Measurements from ENCODE around the gene DNAH1. TPM values are rescaled to one million over a fixed set of nuclear protein-coding genes. Genes with fewer than 3 reads are reported as not detected.

Gene DNAH1
- total and polyA plus RNA-seq, 2 experiments from 2014 or later = 0.81 to 3.6 TPM

GRCh38 chr3:52289747-52290595, 26.1 kb upstream of the DNAH1 start:
- no peaks in the 10 kb centered on the region for H3K27me3 ChIP-seq
- no peaks in the 10 kb centered on the region for H3K36me3 ChIP-seq
- H3K4me3 ChIP-seq = no peak overlapping the region
- no peaks in the 10 kb centered on the region for H3K9me3 ChIP-seq (ENCODE audit: low read depth)
- no peak overlapping the region for H3K27ac ChIP-seq
- TF ChIP-seq, protein P1, sequence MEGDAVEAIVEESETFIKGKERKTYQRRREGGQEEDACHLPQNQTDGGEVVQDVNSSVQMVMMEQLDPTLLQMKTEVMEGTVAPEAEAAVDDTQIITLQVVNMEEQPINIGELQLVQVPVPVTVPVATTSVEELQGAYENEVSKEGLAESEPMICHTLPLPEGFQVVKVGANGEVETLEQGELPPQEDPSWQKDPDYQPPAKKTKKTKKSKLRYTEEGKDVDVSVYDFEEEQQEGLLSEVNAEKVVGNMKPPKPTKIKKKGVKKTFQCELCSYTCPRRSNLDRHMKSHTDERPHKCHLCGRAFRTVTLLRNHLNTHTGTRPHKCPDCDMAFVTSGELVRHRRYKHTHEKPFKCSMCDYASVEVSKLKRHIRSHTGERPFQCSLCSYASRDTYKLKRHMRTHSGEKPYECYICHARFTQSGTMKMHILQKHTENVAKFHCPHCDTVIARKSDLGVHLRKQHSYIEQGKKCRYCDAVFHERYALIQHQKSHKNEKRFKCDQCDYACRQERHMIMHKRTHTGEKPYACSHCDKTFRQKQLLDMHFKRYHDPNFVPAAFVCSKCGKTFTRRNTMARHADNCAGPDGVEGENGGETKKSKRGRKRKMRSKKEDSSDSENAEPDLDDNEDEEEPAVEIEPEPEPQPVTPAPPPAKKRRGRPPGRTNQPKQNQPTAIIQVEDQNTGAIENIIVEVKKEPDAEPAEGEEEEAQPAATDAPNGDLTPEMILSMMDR (IDR thresholded peaks at IDR 0.05; ENCODE audit: low read depth, low read length) = no peak
- no peak for DNase-seq (ENCODE audit: low read depth in 1 of 2, low spot score in 1 of 2)
- no peaks in the 10 kb centered on the region for H3K4me1 ChIP-seq (ENCODE audit: low read depth)

GRCh38 chr3:52290596-52291507, 25.3 kb upstream of the DNAH1 start:
- H3K4me1 ChIP-seq (ENCODE audit: low read depth) = no peaks in the 10 kb centered on the region
- no peaks in the 10 kb centered on the region for H3K9me3 ChIP-seq (ENCODE audit: low read depth)
- H3K27me3 ChIP-seq = no peaks in the 10 kb centered on the region
- TF ChIP-seq, protein P1 (IDR thresholded peaks at IDR 0.05; ENCODE audit: low read depth, low read length) = no peak
- H3K36me3 ChIP-seq = no peaks in the 10 kb centered on the region
- no peak overlapping the region for H3K27ac ChIP-seq
- no peak overlapping the region for H3K4me3 ChIP-seq
- DNase-seq (ENCODE audit: low read depth in 1 of 2, low spot score in 1 of 2) = no peak

DNA sequence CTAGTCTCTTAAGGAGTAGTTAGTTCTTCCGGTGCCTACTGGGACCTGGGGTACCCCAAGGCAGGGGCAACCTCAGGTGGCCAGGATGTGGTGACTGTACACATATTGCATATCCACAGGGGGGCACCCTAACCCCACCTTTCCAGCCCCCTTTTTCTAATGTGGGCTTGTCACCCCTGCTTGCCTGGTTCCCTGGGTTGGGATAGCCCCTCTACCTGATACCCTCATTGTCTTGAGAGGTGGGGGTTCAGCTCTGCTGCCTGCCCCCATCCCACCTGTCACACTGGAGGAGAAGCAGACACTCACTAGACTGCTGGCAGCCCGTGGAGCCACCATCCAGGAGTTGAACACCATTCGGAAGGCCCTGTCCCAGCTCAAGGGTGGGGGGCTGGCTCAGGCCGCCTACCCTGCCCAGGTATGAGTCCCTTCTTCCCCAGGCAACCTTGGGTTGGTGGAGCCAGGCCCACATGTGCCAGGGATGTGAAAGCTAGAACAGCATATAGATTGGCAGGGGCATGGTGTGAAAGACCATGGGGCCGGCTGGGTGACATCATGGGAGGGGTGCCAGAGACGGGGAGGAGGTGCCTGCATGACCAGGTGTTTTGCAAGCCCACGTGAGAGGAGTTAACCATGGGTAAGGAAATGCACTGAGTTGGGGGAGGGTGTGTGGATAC, 24.5 kb upstream of the DNAH1 start:
- DNase-seq (ENCODE audit: low read depth in 1 of 2, low spot score in 1 of 2) = peak in 1 of 2 donors; percentile 51
- no peak overlapping the region for H3K27ac ChIP-seq
- H3K4me3 ChIP-seq = no peak overlapping the region
- no peaks in the 10 kb centered on the region for H3K9me3 ChIP-seq (ENCODE audit: low read depth)
- H3K4me1 ChIP-seq (ENCODE audit: low read depth) = no peaks in the 10 kb centered on the region
- no peaks in the 10 kb centered on the region for H3K27me3 ChIP-seq
- TF ChIP-seq, protein P1 (IDR thresholded peaks at IDR 0.05; ENCODE audit: low read depth, low read length) = peak; percentile 54
- no peaks in the 10 kb centered on the region for H3K36me3 ChIP-seq

DNA sequence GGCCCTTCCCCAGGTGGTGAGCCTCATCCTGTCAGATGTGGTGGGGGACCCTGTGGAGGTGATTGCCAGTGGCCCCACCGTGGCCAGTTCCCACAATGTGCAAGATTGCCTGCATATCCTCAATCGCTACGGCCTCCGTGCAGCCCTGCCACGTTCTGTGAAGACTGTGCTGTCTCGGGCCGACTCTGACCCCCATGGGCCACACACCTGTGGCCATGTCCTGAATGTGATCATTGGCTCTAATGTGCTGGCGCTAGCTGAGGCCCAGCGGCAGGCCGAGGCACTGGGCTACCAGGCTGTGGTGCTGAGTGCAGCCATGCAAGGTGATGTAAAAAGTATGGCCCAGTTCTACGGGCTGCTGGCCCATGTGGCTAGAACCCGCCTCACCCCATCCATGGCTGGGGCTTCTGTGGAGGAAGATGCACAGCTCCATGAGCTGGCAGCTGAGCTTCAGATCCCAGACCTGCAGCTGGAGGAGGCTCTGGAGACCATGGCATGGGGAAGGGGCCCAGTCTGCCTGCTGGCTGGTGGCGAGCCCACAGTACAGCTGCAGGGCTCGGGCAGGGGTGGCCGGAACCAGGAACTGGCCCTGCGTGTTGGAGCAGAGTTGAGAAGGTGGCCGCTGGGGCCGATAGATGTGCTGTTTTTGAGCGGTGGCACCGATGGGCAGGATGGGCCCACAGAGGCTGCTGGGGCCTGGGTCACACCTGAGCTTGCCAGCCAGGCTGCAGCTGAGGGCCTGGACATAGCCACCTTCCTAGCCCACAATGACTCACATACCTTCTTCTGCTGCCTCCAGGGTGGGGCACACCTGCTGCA, 23.7 kb upstream of the DNAH1 start:
- no peak for DNase-seq (ENCODE audit: low read depth in 1 of 2, low spot score in 1 of 2)
- Histone ChIP-seq H3K27ac (no peak overlapping the region), H3K36me3 (no peaks in the 10 kb centered on the region), H3K4me1 (ENCODE audit: low read depth) (no peaks in the 10 kb centered on the region), H3K4me3 (no peak overlapping the region), H3K9me3 (ENCODE audit: low read depth) (no peaks in the 10 kb centered on the region), H3K27me3 (no peaks in the 10 kb centered on the region)
- TF ChIP-seq, protein P1 (IDR thresholded peaks at IDR 0.05; ENCODE audit: low read depth, low read length) = no peak
